GM12872 (cell line): ENCODE data around the gene GEMIN5.

ENCODE experiments used
- CTCF ChIP-seq: IDR thresholded peaks from 3 replicates; pipeline ENCODE4 v1.5.1; 2011; ENCODE audit warnings: low read depth, mild to moderate bottlenecking, low read length, moderate library complexity; ENCODE audit not compliant: insufficient read depth

GEMIN5 gene

GRCh38 chr5:154901276-154901675 lies 36.7 kb downstream of the GEMIN5 start:
- no peak for TF ChIP-seq CTCF

GRCh38 chr5:154900066-154900465 lies 37.9 kb downstream of the GEMIN5 start:
- TF ChIP-seq CTCF: no peak

- TF ChIP-seq CTCF: no peak
Measured at GRCh38 chr5:154899151-154899816, 38.7 kb downstream of the GEMIN5 start.

- no peak for TF ChIP-seq CTCF
Measured at GRCh38 chr5:154898210-154898609, 39.8 kb downstream of the GEMIN5 start.

GRCh38 chr5:154896562-154897165 lies 41.3 kb downstream of the GEMIN5 start:
- TF ChIP-seq CTCF: no peak

- no peak for TF ChIP-seq CTCF
Measured at GRCh38 chr5:154895606-154896561, 42.1 kb downstream of the GEMIN5 start.

GRCh38 chr5:154893381-154893780 lies 44.6 kb downstream of the GEMIN5 start:
- TF ChIP-seq CTCF: no peak
